DND-41 (cell line): ENCODE results near the gene NR4A1.

Experiments used
- ATAC-seq: fragments of 200-7000 bp; cut with Tn5 transposase; 3 replicates; pipeline ENCODE4 v1.9.1; 2021; ENCODE audit warnings: low read depth; ENCODE audit not compliant: insufficient read depth
- DNase-seq: peaks from one replicate; pipeline ENCODE4 v3.0.0-alpha.2; 2020
- H2AFZ ChIP-seq: 2 replicates; pipeline ENCODE4 v1.6.0; 2012; ENCODE audit warnings: low read depth, low read length
- H3K27ac ChIP-seq: 2 replicates; pipeline ENCODE4 v1.5.1; 2012; ENCODE audit warnings: low read length, inconsistent platforms
- H3K27me3 ChIP-seq: fragments of 200-600 bp; sonication (generic); 2 replicates; pipeline ENCODE4 v1.6.0; 2012; ENCODE audit warnings: low read length, mild to moderate bottlenecking, inconsistent platforms; ENCODE audit not compliant: insufficient read depth, poor library complexity
- H3K36me3 ChIP-seq: 2 replicates; pipeline ENCODE4 v1.5.1; 2012; ENCODE audit warnings: low read length, inconsistent platforms; ENCODE audit not compliant: insufficient read depth
- H3K4me1 ChIP-seq: 2 replicates; pipeline ENCODE4 v1.5.1; 2012; ENCODE audit warnings: mild to moderate bottlenecking, low read length; ENCODE audit not compliant: insufficient read depth
- H3K4me2 ChIP-seq: 2 replicates; pipeline ENCODE4 v1.6.0; 2012; ENCODE audit warnings: mild to moderate bottlenecking, moderate library complexity, low read length, inconsistent platforms; ENCODE audit not compliant: insufficient read depth
- H3K4me3 ChIP-seq, 2 experiments: fragments of 200-600 bp in 1 of 2; shearing (Covaris generic) in 1 of 2; 2 replicates each; pipeline ENCODE4 v1.5.1; 2012 to 2016; ENCODE audit warnings: inconsistent platforms in 2 of 2, low read length in 2 of 2, mild to moderate bottlenecking in 2 of 2, low read depth in 1 of 2, moderate library complexity in 1 of 2
- H3K79me2 ChIP-seq: 2 replicates; pipeline ENCODE4 v1.6.0; 2012; ENCODE audit warnings: low read length, inconsistent platforms; ENCODE audit not compliant: insufficient read depth
- H3K9ac ChIP-seq: 2 replicates; pipeline ENCODE4 v1.6.0; 2012; ENCODE audit warnings: low read depth, mild to moderate bottlenecking, inconsistent platforms, low read length, moderate library complexity
- H3K9me3 ChIP-seq: 2 replicates; pipeline ENCODE4 v1.5.1; 2012; ENCODE audit warnings: low read length, moderate library complexity, mild to moderate bottlenecking, inconsistent platforms; ENCODE audit not compliant: insufficient read depth, severe bottlenecking
- H4K20me1 ChIP-seq: 2 replicates; pipeline ENCODE4 v1.6.0; 2012; ENCODE audit warnings: low read length; ENCODE audit not compliant: insufficient read depth
- CTCF ChIP-seq: IDR thresholded peaks from 2 replicates; pipeline ENCODE4 v1.5.1; 2012; ENCODE audit warnings: borderline replicate concordance, low read length, moderate library complexity, mild to moderate bottlenecking; ENCODE audit not compliant: poor library complexity, severe bottlenecking; ENCODE audit errors: extremely low read depth
- EZH2 ChIP-seq: IDR thresholded peaks from 3 replicates; pipeline ENCODE4 v1.6.1; 2012; ENCODE audit warnings: borderline replicate concordance, low read depth, mild to moderate bottlenecking, moderate library complexity, low read length, inconsistent platforms; ENCODE audit not compliant: severe bottlenecking

NR4A1 gene

GRCh38 chr12:52054231-52054832, 3.1 kb downstream of the NR4A1 start:
- ATAC-seq, result no peak
- Histone ChIP-seq H4K20me1 (peaks cover 35% of the 10 kb centered on the region), H3K27ac (no peak overlapping the region), H3K27me3 (peaks cover 58% of the 10 kb centered on the region), H3K4me3 (no peak overlapping the region), H3K9ac (no peak overlapping the region), H3K36me3 (no peaks in the 10 kb centered on the region), H3K79me2 (no peaks in the 10 kb centered on the region), H3K4me2 (no peak overlapping the region), H2AFZ (no peak overlapping the region), H3K9me3 (no peaks in the 10 kb centered on the region), H3K4me1 (peaks cover 19% of the 10 kb centered on the region)
- DNase-seq, result no peak
- TF ChIP-seq CTCF, result no peak
- no peak for TF ChIP-seq EZH2

- no peak for ATAC-seq
- H2AFZ ChIP-seq, result no peak overlapping the region
- no peaks in the 10 kb centered on the region for H3K36me3 ChIP-seq
- DNase-seq, result no peak
- no peak overlapping the region for H3K27ac ChIP-seq
- no peaks in the 10 kb centered on the region for H3K9me3 ChIP-seq
- TF ChIP-seq CTCF, result no peak
- no peak for TF ChIP-seq EZH2
- no peak overlapping the region for H3K9ac ChIP-seq
- no peak overlapping the region for H3K4me2 ChIP-seq
- no peaks in the 10 kb centered on the region for H3K79me2 ChIP-seq
- no peak overlapping the region for H3K4me3 ChIP-seq
- peaks cover 51% of the 10 kb centered on the region for H3K27me3 ChIP-seq
- H3K4me1 ChIP-seq, result peaks cover 15% of the 10 kb centered on the region
- H4K20me1 ChIP-seq, result peaks cover 35% of the 10 kb centered on the region
Measured at GRCh38 chr12:52054833-52055730, 3.8 kb downstream of the NR4A1 start.

- H3K36me3 ChIP-seq, result no peaks in the 10 kb centered on the region
- H3K27me3 ChIP-seq, result peaks cover 42% of the 10 kb centered on the region
- H3K4me1 ChIP-seq, result peaks cover 6% of the 10 kb centered on the region
- no peak overlapping the region for H3K4me3 ChIP-seq
- H3K27ac ChIP-seq, result no peak overlapping the region
- no peak overlapping the region for H2AFZ ChIP-seq
- DNase-seq (no peak), ATAC-seq (no peak)
- H4K20me1 ChIP-seq, result peaks cover 29% of the 10 kb centered on the region
- H3K4me2 ChIP-seq, result no peak overlapping the region
- H3K79me2 ChIP-seq, result no peaks in the 10 kb centered on the region
- H3K9me3 ChIP-seq, result no peaks in the 10 kb centered on the region
- TF ChIP-seq CTCF (no peak), EZH2 (no peak)
- H3K9ac ChIP-seq, result no peak overlapping the region
Measured at GRCh38 chr12:52055731-52056711, 4.8 kb downstream of the NR4A1 start.
